ENCODE data around the gene TMEM121B.

DNA sequence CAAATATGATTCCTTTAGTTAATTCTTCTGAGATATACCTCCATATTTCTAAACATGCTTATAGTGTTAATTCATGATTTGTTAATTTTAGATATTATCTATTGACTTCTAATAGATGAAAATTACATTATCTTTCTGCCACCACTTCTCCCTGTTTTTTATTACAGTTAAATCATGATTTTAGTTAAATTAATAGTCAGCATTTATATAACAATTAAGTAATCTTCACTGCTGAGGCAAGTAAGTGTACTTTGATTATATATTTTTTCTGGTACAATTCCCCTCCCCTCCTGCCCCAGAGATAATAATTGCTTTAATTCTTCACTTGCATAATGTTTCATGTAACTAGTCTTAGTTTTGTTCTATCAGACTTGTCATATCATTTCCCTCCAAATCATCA, 30.6 kb downstream of the TMEM121B start:
- TF ChIP-seq, protein P1, sequence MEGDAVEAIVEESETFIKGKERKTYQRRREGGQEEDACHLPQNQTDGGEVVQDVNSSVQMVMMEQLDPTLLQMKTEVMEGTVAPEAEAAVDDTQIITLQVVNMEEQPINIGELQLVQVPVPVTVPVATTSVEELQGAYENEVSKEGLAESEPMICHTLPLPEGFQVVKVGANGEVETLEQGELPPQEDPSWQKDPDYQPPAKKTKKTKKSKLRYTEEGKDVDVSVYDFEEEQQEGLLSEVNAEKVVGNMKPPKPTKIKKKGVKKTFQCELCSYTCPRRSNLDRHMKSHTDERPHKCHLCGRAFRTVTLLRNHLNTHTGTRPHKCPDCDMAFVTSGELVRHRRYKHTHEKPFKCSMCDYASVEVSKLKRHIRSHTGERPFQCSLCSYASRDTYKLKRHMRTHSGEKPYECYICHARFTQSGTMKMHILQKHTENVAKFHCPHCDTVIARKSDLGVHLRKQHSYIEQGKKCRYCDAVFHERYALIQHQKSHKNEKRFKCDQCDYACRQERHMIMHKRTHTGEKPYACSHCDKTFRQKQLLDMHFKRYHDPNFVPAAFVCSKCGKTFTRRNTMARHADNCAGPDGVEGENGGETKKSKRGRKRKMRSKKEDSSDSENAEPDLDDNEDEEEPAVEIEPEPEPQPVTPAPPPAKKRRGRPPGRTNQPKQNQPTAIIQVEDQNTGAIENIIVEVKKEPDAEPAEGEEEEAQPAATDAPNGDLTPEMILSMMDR (IDR thresholded peaks at IDR 0.05): no peak
- no peak for TF ChIP-seq POLR2A (IDR thresholded peaks at IDR 0.05)

Data from uterus (tissue), 2 donors.